Mesendoderm (in vitro differentiated cells): ENCODE measurements around the gene PIEZO2.
A peak's percentile ranks its signal among the peaks of the same experiment; 100 is the strongest.

Experiments
- DNase-seq: peaks from one replicate; pipeline ENCODE4 v3.0.0; 2013
- H2AK5ac ChIP-seq: 2 replicates; pipeline ENCODE4 v1.6.1; 2013; ENCODE audit warnings: low read length, inconsistent platforms
- H2BK120ac ChIP-seq: 2 replicates; pipeline ENCODE4 v1.6.1; 2013; ENCODE audit warnings: low read depth, mild to moderate bottlenecking, low read length, moderate library complexity, mixed read lengths
- H2BK15ac ChIP-seq: replicated peaks from 2 replicates; pipeline ENCODE4 v1.6.1; 2013; ENCODE audit warnings: low read depth, mild to moderate bottlenecking, moderate library complexity
- H2BK5ac ChIP-seq: 2 replicates; pipeline ENCODE4 v1.6.1; 2013; ENCODE audit warnings: low read length, inconsistent platforms
- H3K18ac ChIP-seq: 2 replicates; pipeline ENCODE4 v1.6.1; 2013; ENCODE audit warnings: mild to moderate bottlenecking, low read length, mixed read lengths
- H3K23ac ChIP-seq: one replicate; pipeline ENCODE4 v1.6.1; 2013; ENCODE audit warnings: low read length
- H3K27ac ChIP-seq: 2 replicates; pipeline ENCODE4 v1.5.1; 2013; ENCODE audit warnings: low read depth, mild to moderate bottlenecking, inconsistent platforms, low read length, moderate library complexity
- H3K27me3 ChIP-seq: 2 replicates; pipeline ENCODE4 v1.6.1; 2013; ENCODE audit warnings: low read length, control low read depth, mild to moderate bottlenecking, inconsistent platforms; ENCODE audit not compliant: insufficient read depth, poor library complexity
- H3K36me3 ChIP-seq: 2 replicates; pipeline ENCODE4 v1.6.1; 2013; ENCODE audit warnings: low read length, inconsistent platforms; ENCODE audit not compliant: control insufficient read depth, insufficient read depth
- H3K4ac ChIP-seq: one replicate; pipeline ENCODE4 v1.6.1; 2013; ENCODE audit warnings: low read depth, mild to moderate bottlenecking, low read length, moderate library complexity
- H3K4me1 ChIP-seq: 2 replicates; pipeline ENCODE4 v1.6.1; 2013; ENCODE audit warnings: low read depth, low read length, inconsistent platforms; ENCODE audit not compliant: control insufficient read depth
- H3K4me2 ChIP-seq: 2 replicates; pipeline ENCODE4 v1.6.1; 2013; ENCODE audit warnings: low read length
- H3K4me3 ChIP-seq: 2 replicates; pipeline ENCODE4 v1.5.1; 2013; ENCODE audit warnings: mild to moderate bottlenecking, low read length
- H3K56ac ChIP-seq: one replicate; pipeline ENCODE4 v1.6.1; 2013; ENCODE audit warnings: low read length
- H3K79me1 ChIP-seq: 2 replicates; pipeline ENCODE4 v1.6.1; 2013; ENCODE audit warnings: low read length, inconsistent platforms
- H3K79me2 ChIP-seq: 2 replicates; pipeline ENCODE4 v1.6.1; 2013; ENCODE audit warnings: mild to moderate bottlenecking, low read length; ENCODE audit not compliant: control insufficient read depth, insufficient read depth
- H3K9ac ChIP-seq: 2 replicates; pipeline ENCODE4 v1.6.1; 2013; ENCODE audit warnings: low read length, inconsistent platforms
- H4K5ac ChIP-seq: one replicate; pipeline ENCODE4 v1.6.1; 2013; ENCODE audit warnings: low read length
- H4K8ac ChIP-seq: one replicate; pipeline ENCODE4 v1.6.1; 2013; ENCODE audit warnings: low read depth, mild to moderate bottlenecking, control low read depth, low read length, moderate library complexity
- WGBS: extraction: QIAGEN DNeasy Blood & Tissue Kit; methylation state at CpG from one replicate; pipeline ENCODE4 v1.1.7; 2013; ENCODE audit warnings: low lambda C conversion rate, missing lambda C conversion rate; ENCODE audit not compliant: insufficient coverage; ENCODE audit errors: extremely low coverage; 5-methylcytosine and 5-hydroxymethylcytosine counted together

The PIEZO2 gene

GRCh38 chr18:11002796-11003195 lies 146.6 kb downstream of the PIEZO2 start:
- Histone ChIP-seq H3K4me2 (no peak overlapping the region), H3K79me2 (no peaks in the 10 kb centered on the region), H4K8ac (no peak overlapping the region), H3K9ac (no peak overlapping the region), H2BK120ac (no peak overlapping the region), H3K27ac (no peak overlapping the region), H3K56ac (no peak overlapping the region), H3K36me3 (no peaks in the 10 kb centered on the region), H3K79me1 (no peaks in the 10 kb centered on the region), H3K4me3 (no peak overlapping the region), H3K4me1 (no peaks in the 10 kb centered on the region), H2BK5ac (no peak overlapping the region), H2BK15ac (no peak overlapping the region), H3K4ac (no peak overlapping the region), H3K23ac (no peak overlapping the region), H4K5ac (no peak overlapping the region), H3K27me3 (no peaks in the 10 kb centered on the region), H3K18ac (no peak overlapping the region), H2AK5ac (no peak overlapping the region)
- no CpG with 5 or more reads among the region's 4 CpGs for WGBS
- DNase-seq = no peak

DNA sequence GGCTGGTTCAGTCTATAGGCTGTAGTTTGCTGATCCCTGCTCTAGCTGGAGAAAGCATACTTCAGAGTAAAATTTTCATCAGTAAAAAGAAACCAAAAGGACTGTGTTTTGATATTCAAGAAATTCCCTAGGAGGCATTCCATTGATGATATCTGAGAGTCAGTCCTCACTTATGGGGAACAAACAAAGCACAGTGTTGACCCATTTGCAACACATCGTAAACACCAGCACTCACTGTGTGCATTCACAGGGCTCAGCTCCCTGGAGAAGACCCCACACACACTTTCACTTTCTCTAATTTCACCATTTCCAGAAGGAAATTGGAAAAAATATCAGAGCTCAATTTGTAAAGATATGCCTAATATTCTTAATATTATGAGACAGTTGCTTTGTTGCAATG lies 147.1 kb downstream of the PIEZO2 start:
- Histone ChIP-seq H3K79me1 (no peaks in the 10 kb centered on the region), H3K56ac (no peak overlapping the region), H3K36me3 (no peaks in the 10 kb centered on the region), H3K18ac (no peak overlapping the region), H2BK5ac (no peak overlapping the region), H3K4me2 (no peak overlapping the region), H3K4me3 (no peak overlapping the region), H3K4ac (no peak overlapping the region), H3K79me2 (no peaks in the 10 kb centered on the region), H3K23ac (no peak overlapping the region), H3K27me3 (no peaks in the 10 kb centered on the region), H3K27ac (no peak overlapping the region), H4K5ac (no peak overlapping the region), H2BK15ac (no peak overlapping the region), H2AK5ac (no peak overlapping the region), H3K9ac (no peak overlapping the region), H2BK120ac (no peak overlapping the region), H4K8ac (no peak overlapping the region), H3K4me1 (no peaks in the 10 kb centered on the region)
- WGBS = no CpG with 5 or more reads among the region's 1 CpG
- peak; percentile 25 for DNase-seq

GRCh38 chr18:11000071-11000470 lies 149.3 kb downstream of the PIEZO2 start:
- no peak for DNase-seq
- Histone ChIP-seq H3K9ac (no peak overlapping the region), H3K4me3 (no peak overlapping the region), H3K18ac (no peak overlapping the region), H2AK5ac (no peak overlapping the region), H3K27ac (no peak overlapping the region), H3K79me1 (no peaks in the 10 kb centered on the region), H3K4ac (no peak overlapping the region), H3K4me1 (no peaks in the 10 kb centered on the region), H3K23ac (no peak overlapping the region), H3K36me3 (no peaks in the 10 kb centered on the region), H3K56ac (no peak overlapping the region), H3K79me2 (no peaks in the 10 kb centered on the region), H2BK15ac (no peak overlapping the region), H4K8ac (no peak overlapping the region), H4K5ac (no peak overlapping the region), H3K27me3 (peaks cover 2% of the 10 kb centered on the region), H2BK5ac (no peak overlapping the region), H2BK120ac (no peak overlapping the region), H3K4me2 (no peak overlapping the region)
- WGBS = no CpG with 5 or more reads among the region's 3 CpGs

DNA sequence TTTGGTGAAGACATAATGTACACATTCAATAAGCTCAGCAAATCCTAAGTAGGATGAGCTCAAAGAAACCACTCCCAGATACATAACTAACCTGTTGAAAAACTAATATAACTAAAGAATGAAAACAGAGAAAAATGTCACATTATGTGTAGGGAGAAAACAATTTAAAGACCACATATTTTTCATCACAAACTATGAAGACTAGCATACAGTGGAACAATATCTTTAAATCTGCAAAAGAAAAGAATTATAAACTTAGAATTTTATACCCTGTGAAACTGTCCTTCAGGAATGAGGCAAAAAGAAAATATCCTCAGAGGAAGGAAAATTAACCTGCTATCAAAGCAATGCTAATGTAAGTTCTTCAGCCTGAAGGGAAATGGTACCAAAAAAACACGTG lies 151.5 kb downstream of the PIEZO2 start:
- H3K79me2 ChIP-seq = no peaks in the 10 kb centered on the region
- H2BK5ac ChIP-seq = no peak overlapping the region
- H3K4ac ChIP-seq = no peak overlapping the region
- no peak overlapping the region for H3K4me3 ChIP-seq
- H3K23ac ChIP-seq = no peak overlapping the region
- no peak for DNase-seq
- H3K4me1 ChIP-seq = no peaks in the 10 kb centered on the region
- H3K4me2 ChIP-seq = no peak overlapping the region
- H3K18ac ChIP-seq = no peak overlapping the region
- no peak overlapping the region for H2BK15ac ChIP-seq
- H3K56ac ChIP-seq = no peak overlapping the region
- H2AK5ac ChIP-seq = no peak overlapping the region
- no peak overlapping the region for H3K9ac ChIP-seq
- no peak overlapping the region for H4K5ac ChIP-seq
- no peaks in the 10 kb centered on the region for H3K79me1 ChIP-seq
- H3K36me3 ChIP-seq = no peaks in the 10 kb centered on the region
- H3K27me3 ChIP-seq = peaks cover 2% of the 10 kb centered on the region
- H2BK120ac ChIP-seq = no peak overlapping the region
- H4K8ac ChIP-seq = no peak overlapping the region
- no CpG with 5 or more reads among the region's 1 CpG for WGBS
- no peak overlapping the region for H3K27ac ChIP-seq

GRCh38 chr18:10995550-10995949 lies 153.8 kb downstream of the PIEZO2 start:
- no peak overlapping the region for H3K23ac ChIP-seq

GRCh38 chr18:10989486-10989885 lies 159.9 kb downstream of the PIEZO2 start:
- no peak overlapping the region for H2BK15ac ChIP-seq
- no peak for DNase-seq
- H3K27me3 ChIP-seq = no peaks in the 10 kb centered on the region
- no peak overlapping the region for H3K27ac ChIP-seq
- H3K23ac ChIP-seq = no peak overlapping the region
- no peak overlapping the region for H2BK5ac ChIP-seq
- H4K8ac ChIP-seq = no peak overlapping the region
- no peaks in the 10 kb centered on the region for H3K4me1 ChIP-seq
- no peak overlapping the region for H3K56ac ChIP-seq
- no peaks in the 10 kb centered on the region for H3K79me2 ChIP-seq
- H2AK5ac ChIP-seq = no peak overlapping the region
- H3K4me2 ChIP-seq = no peak overlapping the region
- H3K4me3 ChIP-seq = no peak overlapping the region
- H3K36me3 ChIP-seq = no peaks in the 10 kb centered on the region
- H3K79me1 ChIP-seq = no peaks in the 10 kb centered on the region
- no peak overlapping the region for H2BK120ac ChIP-seq
- no peak overlapping the region for H4K5ac ChIP-seq
- no peak overlapping the region for H3K9ac ChIP-seq
- no peak overlapping the region for H3K4ac ChIP-seq
- H3K18ac ChIP-seq = no peak overlapping the region
- WGBS = no CpG with 5 or more reads among the region's 2 CpGs

More at GRCh38 chr18:10995550-10995949, 153.8 kb downstream of the PIEZO2 start:
- Histone ChIP-seq H4K8ac (no peak overlapping the region), H3K36me3 (no peaks in the 10 kb centered on the region), H3K79me1 (no peaks in the 10 kb centered on the region), H3K18ac (no peak overlapping the region), H2AK5ac (no peak overlapping the region), H3K4me1 (no peaks in the 10 kb centered on the region), H3K9ac (no peak overlapping the region), H3K56ac (no peak overlapping the region), H3K27me3 (peaks cover 2% of the 10 kb centered on the region), H3K4me2 (no peak overlapping the region), H2BK120ac (no peak overlapping the region), H3K79me2 (no peaks in the 10 kb centered on the region), H2BK15ac (no peak overlapping the region), H3K27ac (no peak overlapping the region), H2BK5ac (no peak overlapping the region), H3K4ac (no peak overlapping the region), H4K5ac (no peak overlapping the region), H3K4me3 (no peak overlapping the region)
- WGBS = no CpG with 5 or more reads among the region's 1 CpG
- DNase-seq = no peak
